Hippocampal formation (tissue), 2 donors: ENCODE measurements around the gene GNB2.
A peak's percentile ranks its signal among the peaks of the same experiment; 100 is the strongest.

Experiments used
- DNase-seq, 2 donors: peaks; one replicate each; lab custom pipeline; 2025; lab: John Stamatoyannopoulos, UW

Gene GNB2

GRCh38 chr7:100673302-100673941 is at the start of gene GNB2:
GNB2 (plus strand) TSS chr7:100673740; CDS start chr7:100676266, 2,526 bp downstream.
- DNase-seq, result peak; percentile 96 to 99

GRCh38 chr7:100623951-100624824 is 49.4 kb upstream of the GNB2 start:
- DNase-seq, result no peak

GRCh38 chr7:100626055-100626454 is 47.5 kb upstream of the GNB2 start:
- no peak for DNase-seq

GRCh38 chr7:100626530-100627237 is 46.9 kb upstream of the GNB2 start:
- peak in 1 of 2 donors; percentile 58 for DNase-seq

GRCh38 chr7:100627238-100627549 is 46.3 kb upstream of the GNB2 start:
- DNase-seq, result no peak

GRCh38 chr7:100629117-100629716 is 44.3 kb upstream of the GNB2 start:
- DNase-seq, result no peak

- DNase-seq, result no peak
Observed at GRCh38 chr7:100630066-100630465, 43.5 kb upstream of the GNB2 start.

- no peak for DNase-seq
Observed at GRCh38 chr7:100632951-100633717, 40.4 kb upstream of the GNB2 start.

GRCh38 chr7:100639995-100640516 is 33.5 kb upstream of the GNB2 start:
- no peak for DNase-seq

GRCh38 chr7:100640517-100641440 is 32.8 kb upstream of the GNB2 start:
- no peak for DNase-seq

GRCh38 chr7:100641463-100641859 is 32.1 kb upstream of the GNB2 start, which contains the start of gene TFR2:
TFR2 (minus strand) TSS chr7:100641552; CDS start chr7:100641509, 43 bp downstream.
- no peak for DNase-seq

GRCh38 chr7:100641860-100642533 is 31.5 kb upstream of the GNB2 start:
- DNase-seq, result no peak

- no peak for DNase-seq
Observed at GRCh38 chr7:100642534-100642907, 31.0 kb upstream of the GNB2 start.

GRCh38 chr7:100649826-100650565 is 23.5 kb upstream of the GNB2 start:
- no peak for DNase-seq

- no peak for DNase-seq
Observed at GRCh38 chr7:100654908-100655831, 18.4 kb upstream of the GNB2 start.

GRCh38 chr7:100655908-100656674 is 17.4 kb upstream of the GNB2 start, which contains the start of gene ACTL6B:
ACTL6B (minus strand) TSS chr7:100656448; CDS start chr7:100656354, 94 bp downstream.
- peak; percentile 32 to 37 for DNase-seq
